HEK293T (cell line): ENCODE measurements around the gene FIGN.

ENCODE experiments used
- ARNT ChIP-seq: fragments of 450-650 bp; IDR thresholded peaks from 2 replicates; pipeline ENCODE4 v1.6.1; 2017; ENCODE audit warnings: mild to moderate bottlenecking
- BHLHE40 ChIP-seq: fragments of 450-650 bp; IDR thresholded peaks from 2 replicates; pipeline ENCODE4 v1.6.1; 2016; ENCODE audit warnings: mild to moderate bottlenecking, moderate library complexity, borderline replicate concordance
- ELF4 ChIP-seq: fragments of 450-650 bp; IDR thresholded peaks from 2 replicates; pipeline ENCODE4 v1.6.1; 2017; ENCODE audit warnings: antibody characterized with exemption
- FOXA1 ChIP-seq: fragments of 450-650 bp; IDR thresholded peaks from 2 replicates; pipeline ENCODE4 v1.6.1; 2016; ENCODE audit warnings: mild to moderate bottlenecking
- FOXM1 ChIP-seq: fragments of 450-650 bp; IDR thresholded peaks from 2 replicates; pipeline ENCODE4 v1.6.1; 2017; ENCODE audit warnings: mild to moderate bottlenecking, borderline replicate concordance
- L3MBTL2 ChIP-seq: fragments of 450-650 bp; conservative IDR thresholded peaks from 2 replicates; pipeline ENCODE4 v1.6.1; 2016; ENCODE audit warnings: mild to moderate bottlenecking
- SUZ12 ChIP-seq: fragments of 450-650 bp; IDR thresholded peaks from 2 replicates; pipeline ENCODE4 v1.6.1; 2016; ENCODE audit warnings: mild to moderate bottlenecking
- ZNF384 ChIP-seq: fragments of 450-650 bp; IDR thresholded peaks from 2 replicates; pipeline ENCODE4 v1.6.1; 2016
- TF ChIP-seq, protein P1 (sequence below): fragments of 450-650 bp; IDR thresholded peaks from 2 replicates; pipeline ENCODE4 v1.6.1; 2016

DNA sequence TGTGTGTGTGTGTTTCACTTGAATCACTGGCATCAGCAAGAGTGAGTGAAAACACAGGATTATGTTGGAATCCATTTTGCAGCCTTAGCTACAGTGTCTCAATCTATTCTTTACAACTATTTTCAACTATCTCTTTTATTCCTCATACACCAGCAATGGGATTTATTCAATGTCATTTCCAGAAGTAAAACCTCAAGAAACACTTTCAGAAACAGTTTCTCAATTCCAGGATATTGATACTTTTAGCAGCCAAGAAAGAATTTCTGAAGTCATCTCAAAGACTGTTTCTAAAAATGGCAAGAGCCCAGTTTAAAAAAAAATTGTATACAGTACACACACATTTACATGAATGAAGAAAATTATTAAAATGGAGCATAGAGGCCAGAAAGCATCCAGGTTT, 171.6 kb downstream of the FIGN start:
- TF ChIP-seq L3MBTL2 (no peak), FOXM1 (no peak), ARNT (no peak), SUZ12 (no peak), BHLHE40 (no peak), ELF4 (no peak), ZNF384 (no peak), FOXA1 (no peak)
- TF ChIP-seq, protein P1, sequence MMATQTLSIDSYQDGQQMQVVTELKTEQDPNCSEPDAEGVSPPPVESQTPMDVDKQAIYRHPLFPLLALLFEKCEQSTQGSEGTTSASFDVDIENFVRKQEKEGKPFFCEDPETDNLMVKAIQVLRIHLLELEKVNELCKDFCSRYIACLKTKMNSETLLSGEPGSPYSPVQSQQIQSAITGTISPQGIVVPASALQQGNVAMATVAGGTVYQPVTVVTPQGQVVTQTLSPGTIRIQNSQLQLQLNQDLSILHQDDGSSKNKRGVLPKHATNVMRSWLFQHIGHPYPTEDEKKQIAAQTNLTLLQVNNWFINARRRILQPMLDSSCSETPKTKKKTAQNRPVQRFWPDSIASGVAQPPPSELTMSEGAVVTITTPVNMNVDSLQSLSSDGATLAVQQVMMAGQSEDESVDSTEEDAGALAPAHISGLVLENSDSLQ: no peak
